Panc1 (cell line): Measurements from ENCODE around the gene RAB22A. TPM values are rescaled to one million over a fixed set of nuclear protein-coding genes. Genes with fewer than 3 reads are reported as not detected.

Experiments
- ATAC-seq: fragments of 200-7000 bp; cut with Tn5 transposase; 2 replicates; pipeline ENCODE4 v1.9.1; 2020; ENCODE audit warnings: mild to moderate bottlenecking, moderate library complexity
- Bru-seq: library from RNA; stranded (reverse); fragments of 400-500 nt; gene quantifications from one replicate; lab custom pipeline; 2021; lab: Mats Ljungman, UMichigan
- BruChase-seq, 2 experiments: library from RNA; stranded (reverse); fragments of 400-500 nt; gene quantifications; one replicate each; lab custom pipeline; 2021; lab: Mats Ljungman, UMichigan
- BruUV-seq: library from RNA; stranded (reverse); fragments of 400-500 nt; replicated peaks from 2 replicates; lab custom pipeline; 2021; lab: Mats Ljungman, UMichigan
- CTCF ChIA-PET: fragments of 300-600 bp; sonication (Branson Sonifier 250); formaldehyde crosslinking; loops from one replicate; lab custom pipeline; 2022; ENCODE audit warnings: antibody characterized with exemption; lab: Charles Lee
- POLR2A ChIA-PET: fragments of 300-600 bp; sonication (Branson Sonifier 250); formaldehyde crosslinking; loops from one replicate; lab custom pipeline; 2022; ENCODE audit warnings: antibody characterized with exemption; lab: Charles Lee
- DNase-seq: peaks from one replicate; pipeline ENCODE4 v3.0.0-alpha.2; 2010; ENCODE audit warnings: low read depth, low spot score
- H3K27ac ChIP-seq: 2 replicates; pipeline ENCODE4 v1.5.1; 2011; ENCODE audit warnings: mild to moderate bottlenecking, low read length, inconsistent platforms
- H3K27me3 ChIP-seq: fragments of 200-500 bp; sonication (Bioruptor generic); 2 replicates; pipeline ENCODE4 v1.6.0; 2014; ENCODE audit warnings: low read length, inconsistent platforms; ENCODE audit not compliant: control insufficient read depth, insufficient read depth
- H3K36me3 ChIP-seq: fragments of 200-500 bp; sonication (Bioruptor generic); 2 replicates; pipeline ENCODE4 v1.5.1; 2014; ENCODE audit warnings: inconsistent platforms, mild to moderate bottlenecking, low read length, moderate library complexity; ENCODE audit not compliant: control insufficient read depth, insufficient read depth
- H3K4me1 ChIP-seq: 2 replicates; pipeline ENCODE4 v1.5.1; 2011; ENCODE audit warnings: inconsistent platforms, mild to moderate bottlenecking, low read length, moderate library complexity; ENCODE audit not compliant: control insufficient read depth, insufficient read depth
- H3K4me3 ChIP-seq, 2 experiments: 2 replicates each; pipeline ENCODE4 v1.5.1; 2011 to 2012; ENCODE audit warnings: low read depth in 2 of 2, low read length in 2 of 2, mild to moderate bottlenecking in 2 of 2, inconsistent platforms in 1 of 2, moderate library complexity in 1 of 2
- H3K9me3 ChIP-seq: fragments of 200-500 bp; sonication (Bioruptor generic); 2 replicates; pipeline ENCODE4 v1.5.1; 2014; ENCODE audit warnings: low read depth, mild to moderate bottlenecking, inconsistent platforms, low read length, moderate library complexity; ENCODE audit not compliant: control insufficient read depth, insufficient read depth
- POLR2AphosphoS5 ChIP-seq: IDR thresholded peaks from 2 replicates; pipeline ENCODE4 v1.6.1; 2012; ENCODE audit warnings: mild to moderate bottlenecking, low read depth, low read length, moderate library complexity
- SIN3A ChIP-seq: IDR thresholded peaks from 2 replicates; pipeline ENCODE4 v1.6.1; 2012; ENCODE audit warnings: low read depth, mild to moderate bottlenecking, low read length, moderate library complexity, borderline replicate concordance; ENCODE audit not compliant: insufficient read depth
- TCF7L2 ChIP-seq: IDR thresholded peaks from 2 replicates; pipeline ENCODE4 v1.6.1; 2011; ENCODE audit warnings: mild to moderate bottlenecking, low read depth, low read length, inconsistent platforms
- in situ Hi-C: cut with HindIII; loops from 2 replicates; pipeline ENCODE4 v1.10.0; 2016; ENCODE audit warnings: low sequenced_read_pairs, low pct_unique_long_range_greater_than_20kb
- intact Hi-C: fragments of 100-400 bp; cut with micrococcal nuclease; formaldehyde crosslinking; loops from one replicate; pipeline ENCODE4 v1.10.0; 2022; ENCODE audit not compliant: unreplicated experiment
- long read RNA-seq: library from polyadenylated mRNA; unstranded; transcript quantifications from one replicate; pipeline ENCODE4 v2.0.0, GENCODE V29; 2021; ENCODE audit not compliant: unreplicated experiment
- polyA plus RNA-seq: library from polyadenylated mRNA; unstranded; fragments of >200 nt; gene quantifications from one replicate; pipeline ENCODE4 v1.2.1, GENCODE V29; 2012; ENCODE audit warnings: missing spikeins; ENCODE audit not compliant: insufficient read length
- total RNA-seq: library from RNA; stranded (reverse); gene quantifications from one replicate; pipeline ENCODE4 v1.2.1, GENCODE V29; 2021; ENCODE audit not compliant: unreplicated experiment
- TF ChIP-seq, protein P1 (sequence below): fragments of 450-650 bp; IDR thresholded peaks from 2 replicates; pipeline ENCODE4 v1.5.1; 2017; ENCODE audit warnings: mild to moderate bottlenecking
- TF ChIP-seq, protein P2 (sequence below), 2 experiments: IDR thresholded peaks; 2 replicates each; pipeline ENCODE4 v1.6.1; 2011 to 2012; ENCODE audit warnings: low read depth in 2 of 2, control low read depth in 1 of 2, low read length in 1 of 2, mild to moderate bottlenecking in 1 of 2, moderate library complexity in 1 of 2; ENCODE audit not compliant: insufficient read depth in 1 of 2

The RAB22A gene, protein sequence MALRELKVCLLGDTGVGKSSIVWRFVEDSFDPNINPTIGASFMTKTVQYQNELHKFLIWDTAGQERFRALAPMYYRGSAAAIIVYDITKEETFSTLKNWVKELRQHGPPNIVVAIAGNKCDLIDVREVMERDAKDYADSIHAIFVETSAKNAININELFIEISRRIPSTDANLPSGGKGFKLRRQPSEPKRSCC
- 21.1 TPM for total RNA-seq
- 7.8 TPM for polyA plus RNA-seq
- Bru-seq, nascent RNA: percentile 88 among the genes with signal in this experiment
- percentile 89 among the genes with signal in this experiment for BruChase-seq, experiment 1, labeled RNA remaining after a 2-hour chase
- BruChase-seq, experiment 2, labeled RNA remaining after a 6-hour chase: percentile 92 among the genes with signal in this experiment
- long read RNA-seq, full-length matches to known transcripts: 88 of 118 reads
- long read RNA-seq, partial matches to known transcripts: 3 of 118 reads
- long read RNA-seq, other reads (novel, unspliced or antisense): 27 of 118 reads

- peaks cover 20% of the 10 kb centered on the region for H3K4me1 ChIP-seq
- POLR2A ChIA-PET: interaction anchor here (0.6 kb wide), 1 partner anchor 67 kb away, joined by 3 read pairs; no protein-coding TSS in a partner anchor
- in situ Hi-C loops: no loop called here
- peaks cover 12% of the 10 kb centered on the region for H3K36me3 ChIP-seq
- DNase-seq: no peak
- peak within 1 kb of the TSS; percentile 92 to 95 for H3K4me3 ChIP-seq
- TF ChIP-seq SIN3A (peak; percentile 71; the same call in 1 of the 2 replicates), POLR2AphosphoS5 (peak; percentile 70; the same call in 1 of the 2 replicates)
- TF ChIP-seq, protein P1, sequence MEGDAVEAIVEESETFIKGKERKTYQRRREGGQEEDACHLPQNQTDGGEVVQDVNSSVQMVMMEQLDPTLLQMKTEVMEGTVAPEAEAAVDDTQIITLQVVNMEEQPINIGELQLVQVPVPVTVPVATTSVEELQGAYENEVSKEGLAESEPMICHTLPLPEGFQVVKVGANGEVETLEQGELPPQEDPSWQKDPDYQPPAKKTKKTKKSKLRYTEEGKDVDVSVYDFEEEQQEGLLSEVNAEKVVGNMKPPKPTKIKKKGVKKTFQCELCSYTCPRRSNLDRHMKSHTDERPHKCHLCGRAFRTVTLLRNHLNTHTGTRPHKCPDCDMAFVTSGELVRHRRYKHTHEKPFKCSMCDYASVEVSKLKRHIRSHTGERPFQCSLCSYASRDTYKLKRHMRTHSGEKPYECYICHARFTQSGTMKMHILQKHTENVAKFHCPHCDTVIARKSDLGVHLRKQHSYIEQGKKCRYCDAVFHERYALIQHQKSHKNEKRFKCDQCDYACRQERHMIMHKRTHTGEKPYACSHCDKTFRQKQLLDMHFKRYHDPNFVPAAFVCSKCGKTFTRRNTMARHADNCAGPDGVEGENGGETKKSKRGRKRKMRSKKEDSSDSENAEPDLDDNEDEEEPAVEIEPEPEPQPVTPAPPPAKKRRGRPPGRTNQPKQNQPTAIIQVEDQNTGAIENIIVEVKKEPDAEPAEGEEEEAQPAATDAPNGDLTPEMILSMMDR: no peak
- H3K27ac ChIP-seq: peak within 1 kb of the TSS; percentile 94
- no TSS peak for BruUV-seq
- ATAC-seq: peak; percentile 91
- no peaks in the 10 kb centered on the region for H3K27me3 ChIP-seq
- H3K9me3 ChIP-seq: no peaks in the 10 kb centered on the region
- CTCF ChIA-PET: no interaction called here
- intact Hi-C loops: no loop called here
These were observed at the start of gene RAB22A for GRCh38 chr20:58309591-58310290. RAB22A (plus strand) TSS chr20:58309715; CDS start chr20:58309977, 262 bp downstream.

GRCh38 chr20:58260006-58260405, 49.5 kb upstream of the RAB22A start:
- no peak overlapping the region for H3K27ac ChIP-seq
- intact Hi-C loops (no loop called here), in situ Hi-C loops (no loop called here)
- TF ChIP-seq POLR2AphosphoS5: no peak
- no peaks in the 10 kb centered on the region for H3K27me3 ChIP-seq
- ChIA-PET POLR2A (interaction anchor here (1.1 kb wide), 1 partner anchor 179 kb away, joined by 3 read pairs; no protein-coding TSS in a partner anchor), CTCF (no interaction called here)
- H3K4me3 ChIP-seq: no peak overlapping the region
- no peak for DNase-seq
- ATAC-seq: no peak
- BruUV-seq: no TSS peak
- no peaks in the 10 kb centered on the region; the same call in 1 of the 2 replicates for H3K9me3 ChIP-seq
- no peaks in the 10 kb centered on the region for H3K4me1 ChIP-seq
- no peaks in the 10 kb centered on the region for H3K36me3 ChIP-seq

GRCh38 chr20:58261660-58262059, 47.9 kb upstream of the RAB22A start:
- no peak for ATAC-seq
- Histone ChIP-seq H3K9me3 (no peaks in the 10 kb centered on the region; the same call in 1 of the 2 replicates), H3K4me3 (no peak overlapping the region), H3K4me1 (no peaks in the 10 kb centered on the region), H3K27ac (no peak overlapping the region), H3K36me3 (no peaks in the 10 kb centered on the region), H3K27me3 (no peaks in the 10 kb centered on the region)
- ChIA-PET POLR2A (no interaction called here), CTCF (no interaction called here)
- TF ChIP-seq POLR2AphosphoS5 (no peak), SIN3A (no peak), TCF7L2 (no peak)
- TF ChIP-seq, protein P1: no peak
- TF ChIP-seq, protein P2, sequence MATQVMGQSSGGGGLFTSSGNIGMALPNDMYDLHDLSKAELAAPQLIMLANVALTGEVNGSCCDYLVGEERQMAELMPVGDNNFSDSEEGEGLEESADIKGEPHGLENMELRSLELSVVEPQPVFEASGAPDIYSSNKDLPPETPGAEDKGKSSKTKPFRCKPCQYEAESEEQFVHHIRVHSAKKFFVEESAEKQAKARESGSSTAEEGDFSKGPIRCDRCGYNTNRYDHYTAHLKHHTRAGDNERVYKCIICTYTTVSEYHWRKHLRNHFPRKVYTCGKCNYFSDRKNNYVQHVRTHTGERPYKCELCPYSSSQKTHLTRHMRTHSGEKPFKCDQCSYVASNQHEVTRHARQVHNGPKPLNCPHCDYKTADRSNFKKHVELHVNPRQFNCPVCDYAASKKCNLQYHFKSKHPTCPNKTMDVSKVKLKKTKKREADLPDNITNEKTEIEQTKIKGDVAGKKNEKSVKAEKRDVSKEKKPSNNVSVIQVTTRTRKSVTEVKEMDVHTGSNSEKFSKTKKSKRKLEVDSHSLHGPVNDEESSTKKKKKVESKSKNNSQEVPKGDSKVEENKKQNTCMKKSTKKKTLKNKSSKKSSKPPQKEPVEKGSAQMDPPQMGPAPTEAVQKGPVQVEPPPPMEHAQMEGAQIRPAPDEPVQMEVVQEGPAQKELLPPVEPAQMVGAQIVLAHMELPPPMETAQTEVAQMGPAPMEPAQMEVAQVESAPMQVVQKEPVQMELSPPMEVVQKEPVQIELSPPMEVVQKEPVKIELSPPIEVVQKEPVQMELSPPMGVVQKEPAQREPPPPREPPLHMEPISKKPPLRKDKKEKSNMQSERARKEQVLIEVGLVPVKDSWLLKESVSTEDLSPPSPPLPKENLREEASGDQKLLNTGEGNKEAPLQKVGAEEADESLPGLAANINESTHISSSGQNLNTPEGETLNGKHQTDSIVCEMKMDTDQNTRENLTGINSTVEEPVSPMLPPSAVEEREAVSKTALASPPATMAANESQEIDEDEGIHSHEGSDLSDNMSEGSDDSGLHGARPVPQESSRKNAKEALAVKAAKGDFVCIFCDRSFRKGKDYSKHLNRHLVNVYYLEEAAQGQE (IDR thresholded peaks at IDR 0.05; ENCODE audit: insufficient read depth in 1 of 2, low read depth in 2 of 2, low read length in 1 of 2): no peak
- no peak for DNase-seq
- intact Hi-C loops: no loop called here
- in situ Hi-C loops: no loop called here
- BruUV-seq: no TSS peak
